BLaER1 (cell line): Measurements from ENCODE around the gene MIGA2.
"Not testable (repeated sequence)": the region's sequence is repeated elsewhere in the genome, so short reads cannot be mapped to it uniquely, and the experiment has no call there.

Experiments used
- H3K27ac ChIP-seq: shearing (Covaris generic); formaldehyde crosslinking; 2 replicates; pipeline ENCODE4 v1.8.1; 2022
- H3K27me3 ChIP-seq: shearing (Covaris generic); formaldehyde crosslinking; 2 replicates; pipeline ENCODE4 v1.8.1; 2022
- H3K36me3 ChIP-seq: shearing (Covaris generic); formaldehyde crosslinking; 2 replicates; pipeline ENCODE4 v1.8.1; 2022
- H3K4me1 ChIP-seq: shearing (Covaris generic); formaldehyde crosslinking; 2 replicates; pipeline ENCODE4 v1.8.1; 2022
- H3K4me2 ChIP-seq: shearing (Covaris generic); formaldehyde crosslinking; 2 replicates; pipeline ENCODE4 v1.8.1; 2022
- H3K4me3 ChIP-seq: shearing (Covaris generic); formaldehyde crosslinking; 2 replicates; pipeline ENCODE4 v1.8.1; 2022
- H3K9ac ChIP-seq: shearing (Covaris generic); formaldehyde crosslinking; 2 replicates; pipeline ENCODE4 v1.8.1; 2022
- H3K9me3 ChIP-seq: shearing (Covaris generic); formaldehyde crosslinking; 2 replicates; pipeline ENCODE4 v1.8.1; 2022
- H4K20me1 ChIP-seq: shearing (Covaris generic); formaldehyde crosslinking; 2 replicates; pipeline ENCODE4 v1.8.1; 2022
- Cebpa-rat ChIP-seq: shearing (Covaris generic); IDR thresholded peaks from 2 replicates; pipeline ENCODE4 v1.8.1; 2022

Gene MIGA2

DNA sequence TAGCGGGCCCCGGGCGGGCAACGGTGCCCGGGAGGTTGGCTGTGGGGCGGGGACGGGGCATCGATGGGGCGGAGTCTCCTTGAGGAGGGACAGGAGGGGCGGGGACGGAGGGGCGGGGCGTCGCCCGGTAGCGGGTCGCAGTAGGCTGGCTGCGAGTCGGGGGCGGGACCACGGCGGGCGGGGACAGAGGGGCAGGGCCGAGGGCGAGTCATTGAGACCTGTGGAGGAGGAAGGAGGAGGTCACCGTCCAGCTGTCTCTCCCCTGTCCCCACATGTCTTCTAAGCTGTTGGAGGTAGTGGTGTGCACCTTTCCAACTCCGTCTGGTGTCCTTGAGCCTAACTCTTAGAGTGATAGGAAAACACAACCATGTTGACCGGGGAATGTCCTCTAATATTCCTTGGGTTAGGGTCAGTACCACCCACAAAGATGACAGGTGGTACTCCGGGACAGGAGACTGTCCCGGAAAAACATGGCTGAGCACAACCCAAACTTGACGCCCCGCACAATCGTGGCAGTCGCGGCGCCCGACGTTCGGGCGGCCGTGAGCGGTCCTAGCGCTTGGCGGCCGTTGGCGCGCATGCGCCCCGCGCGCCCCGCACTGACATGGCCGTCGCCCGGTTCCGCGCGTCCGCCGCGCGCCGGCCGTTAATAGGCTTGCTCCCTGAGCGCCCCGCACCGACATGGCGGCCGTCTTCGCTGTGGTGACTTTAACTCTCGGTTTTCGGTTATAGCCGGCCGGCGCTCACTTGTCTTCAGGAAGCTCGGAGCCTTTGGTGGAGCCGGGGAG, 74.5 kb downstream of the MIGA2 start, which contains the start of the genes CRAT and PTPA:
Gene CRAT (minus strand): TSS at position 54 of the 788 bp plus-strand sequence. CDS start 284 bp downstream, outside the sequence.
Gene PTPA (plus strand): TSS at position 676 of the 788 bp plus-strand sequence. CDS start 186 bp downstream, outside the sequence.
- peaks cover 20% of the 10 kb centered on the region for H3K36me3 ChIP-seq
- H3K4me2 ChIP-seq: peak within 1 kb of the TSS; percentile 98
- H3K4me1 ChIP-seq: peaks cover 53% of the 10 kb centered on the region
- TF ChIP-seq Cebpa-rat: no peak
- H3K4me3 ChIP-seq: peak within 1 kb of the TSS; percentile 90
- no peaks in the 10 kb centered on the region for H3K9me3 ChIP-seq
- peak within 1 kb of the TSS; percentile 92 for H3K27ac ChIP-seq
- H3K9ac ChIP-seq: peak within 1 kb of the TSS; percentile 92
- peaks cover 26% of the 10 kb centered on the region for H4K20me1 ChIP-seq
- no peaks in the 10 kb centered on the region for H3K27me3 ChIP-seq

DNA sequence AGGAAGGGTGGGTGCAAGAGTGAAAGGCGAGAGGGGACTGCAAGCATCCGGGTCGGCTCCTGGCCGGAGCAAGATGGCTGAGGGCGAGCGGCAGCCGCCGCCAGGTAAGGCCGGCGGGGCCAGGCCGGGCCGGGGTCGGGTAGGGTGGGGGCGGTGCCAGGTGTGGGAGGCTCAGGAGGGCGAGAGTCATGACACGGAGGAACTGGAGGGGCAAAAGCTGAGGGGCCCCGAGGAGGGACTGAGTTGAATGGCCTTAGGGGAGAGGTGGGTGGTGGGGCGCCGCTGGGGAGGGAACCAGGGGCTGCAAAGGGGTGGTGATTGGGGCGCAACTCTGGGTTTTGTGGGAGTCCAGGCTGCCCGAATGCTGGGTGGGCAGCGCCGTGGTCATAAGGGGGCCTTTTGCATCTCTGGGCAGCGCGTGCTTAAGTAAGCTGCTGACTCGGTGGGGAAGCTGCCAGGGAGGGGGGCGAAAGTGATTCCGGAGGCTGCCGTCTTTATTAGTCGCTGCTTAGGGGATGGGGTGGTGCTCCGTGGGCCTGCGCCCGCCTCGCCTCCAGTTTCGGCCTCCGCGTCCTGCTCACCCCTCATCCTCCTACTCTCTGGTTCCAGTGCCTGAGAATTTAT, 75.2 kb downstream of the MIGA2 start:
- no peaks in the 10 kb centered on the region for H3K27me3 ChIP-seq
- no peak for TF ChIP-seq Cebpa-rat
- peak overlapping the region; percentile 92 for H3K9ac ChIP-seq
- peaks cover 28% of the 10 kb centered on the region for H4K20me1 ChIP-seq
- H3K9me3 ChIP-seq: no peaks in the 10 kb centered on the region
- peak overlapping the region; percentile 95 for H3K4me2 ChIP-seq
- H3K4me1 ChIP-seq: peaks cover 55% of the 10 kb centered on the region
- peak overlapping the region; percentile 92 for H3K27ac ChIP-seq
- H3K36me3 ChIP-seq: peaks cover 13% of the 10 kb centered on the region
- peak overlapping the region; percentile 90 for H3K4me3 ChIP-seq

DNA sequence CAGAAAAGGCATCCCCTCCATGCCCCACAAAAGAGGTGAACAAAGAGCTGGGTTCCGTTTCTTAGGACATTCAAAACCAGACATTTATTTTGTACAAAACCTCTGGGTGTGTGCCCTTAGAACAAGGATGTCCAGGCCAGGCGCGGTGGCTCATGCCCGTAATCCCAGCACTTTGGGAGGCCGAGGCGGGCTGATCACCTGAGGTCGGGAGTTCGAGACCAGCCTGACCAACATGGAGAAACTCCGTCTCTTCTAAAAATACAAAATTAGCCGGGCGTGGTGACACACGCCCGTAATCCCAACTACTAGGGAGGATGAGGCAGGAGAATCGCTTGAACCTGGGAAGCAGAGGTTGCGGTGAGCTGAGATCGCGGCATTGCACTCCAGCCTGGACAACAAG, 76.1 kb downstream of the MIGA2 start:
- Histone ChIP-seq H3K27ac (0 out of 2 replicates have a peak overlapping the region, but pooled peaks have one; percentile 92), H3K9ac (peak overlapping the region; percentile 92), H3K4me1 (peaks cover 55% of the 10 kb centered on the region), H3K4me2 (peak overlapping the region; percentile 95), H4K20me1 (peaks cover 34% of the 10 kb centered on the region), H3K4me3 (peak overlapping the region; percentile 90)
- not testable (repeated sequence) for H3K9me3 ChIP-seq, H3K27me3 ChIP-seq, H3K36me3 ChIP-seq

DNA sequence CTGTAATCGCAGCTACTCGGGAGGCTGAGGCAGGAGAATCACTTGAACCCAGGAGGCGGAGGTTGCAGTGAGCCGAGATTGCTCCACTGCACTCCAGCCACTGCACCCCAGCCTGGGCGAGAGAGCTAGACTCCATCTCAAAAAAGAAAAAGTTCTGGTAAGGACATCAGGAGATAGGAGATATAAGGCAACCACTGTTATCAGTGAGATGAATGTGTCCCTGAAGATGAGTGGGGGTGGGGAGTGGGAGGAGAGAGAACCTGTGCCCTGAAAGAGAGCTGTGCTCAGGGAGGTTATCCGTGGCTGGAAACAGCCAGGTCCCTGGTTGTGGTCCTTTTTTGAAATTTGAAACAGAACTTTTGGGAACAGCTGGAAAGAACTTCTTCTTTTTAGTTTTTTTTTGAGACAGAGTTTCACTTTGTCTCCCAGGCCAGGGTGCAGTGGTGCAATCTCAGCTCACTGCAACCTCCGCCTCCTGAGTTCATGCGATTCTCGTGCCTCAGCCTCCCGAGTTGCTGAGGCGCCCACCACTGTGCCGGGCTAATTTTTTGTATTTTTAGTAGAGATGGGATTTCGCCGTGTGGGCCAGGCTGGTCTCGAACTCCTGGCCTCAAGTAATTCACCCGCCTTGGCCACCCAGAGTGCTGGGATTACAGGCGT, 77.3 kb downstream of the MIGA2 start:
- Histone ChIP-seq H3K4me1 (peaks cover 55% of the 10 kb centered on the region), H3K27me3 (no peaks in the 10 kb centered on the region), H3K4me2 (peak overlapping the region; percentile 95), H4K20me1 (peaks cover 45% of the 10 kb centered on the region), H3K27ac (no peak overlapping the region), H3K36me3 (peaks cover 10% of the 10 kb centered on the region; the same call in 1 of the 2 replicates), H3K4me3 (no peak overlapping the region), H3K9ac (no peak overlapping the region), H3K9me3 (no peaks in the 10 kb centered on the region)
- TF ChIP-seq Cebpa-rat: no peak

DNA sequence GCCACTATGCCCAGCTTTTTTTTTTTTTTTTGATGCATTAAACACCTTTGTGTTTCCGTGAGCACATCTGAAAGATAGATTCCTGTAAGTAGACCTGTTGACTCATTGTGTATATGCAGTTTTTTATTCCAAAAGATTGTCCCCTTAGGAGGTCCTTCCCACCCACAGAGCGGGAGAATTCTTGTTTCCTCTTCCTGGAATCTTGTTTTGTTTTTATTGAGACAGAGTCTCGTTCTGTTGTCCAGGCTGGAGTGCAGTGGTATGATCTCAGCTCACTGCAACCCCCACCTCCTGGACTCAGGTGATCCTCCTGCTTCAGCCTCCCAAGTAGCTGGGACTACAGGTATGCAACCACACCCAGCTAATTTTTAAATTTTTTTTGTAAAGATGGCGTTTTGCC, 82.4 kb downstream of the MIGA2 start:
- no peak overlapping the region for H3K4me3 ChIP-seq
- TF ChIP-seq Cebpa-rat: no peak
- peaks cover 37% of the 10 kb centered on the region for H3K4me1 ChIP-seq
- H3K9ac ChIP-seq: no peak overlapping the region
- no peak overlapping the region for H3K27ac ChIP-seq
- peaks cover 60% of the 10 kb centered on the region for H3K36me3 ChIP-seq
- no peaks in the 10 kb centered on the region for H3K9me3 ChIP-seq
- peaks cover 84% of the 10 kb centered on the region for H4K20me1 ChIP-seq
- no peaks in the 10 kb centered on the region for H3K27me3 ChIP-seq
- H3K4me2 ChIP-seq: no peak overlapping the region

DNA sequence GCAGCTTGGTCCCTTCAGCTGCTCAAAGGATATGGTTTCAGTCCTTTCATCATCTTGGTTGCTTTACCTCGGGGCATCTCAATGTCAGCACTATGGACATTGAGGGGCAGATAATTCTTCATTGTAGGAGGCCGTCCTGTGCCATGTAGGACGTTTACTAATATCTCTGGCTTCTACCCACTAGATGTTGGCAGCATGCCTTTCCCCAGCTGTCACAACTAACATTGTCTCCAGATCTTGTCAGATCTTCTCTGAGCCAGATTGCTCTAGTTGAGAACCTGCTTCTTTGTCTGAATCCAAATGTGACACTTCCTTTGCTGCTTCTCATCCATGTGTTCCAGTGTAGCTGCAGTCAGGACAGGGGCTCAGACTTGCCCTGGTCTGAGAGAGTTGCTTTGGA, 85.1 kb downstream of the MIGA2 start:
- Histone ChIP-seq H3K27ac (no peak overlapping the region), H3K36me3 (peaks cover 82% of the 10 kb centered on the region), H3K4me2 (no peak overlapping the region), H3K4me3 (no peak overlapping the region), H3K4me1 (peaks cover 37% of the 10 kb centered on the region), H3K27me3 (no peaks in the 10 kb centered on the region), H3K9ac (no peak overlapping the region; the same call in 1 of the 2 replicates), H3K9me3 (no peaks in the 10 kb centered on the region), H4K20me1 (peaks cover 78% of the 10 kb centered on the region)
- no peak for TF ChIP-seq Cebpa-rat
